NOMO-1 treated with DMSO at 0.1 percent for 48 hours (cell line): Measurements from ENCODE around the gene CTU1.
A peak's percentile ranks its signal among the peaks of the same experiment; 100 is the strongest.
"Not testable (repeated sequence)": the region's sequence is repeated elsewhere in the genome, so short reads cannot be mapped to it uniquely, and the experiment has no call there.

Experiments used
- DNase-seq: peaks from one replicate; lab custom pipeline; 2025; ENCODE audit not compliant: unreplicated experiment; lab: John Stamatoyannopoulos, UW

The CTU1 gene

DNA sequence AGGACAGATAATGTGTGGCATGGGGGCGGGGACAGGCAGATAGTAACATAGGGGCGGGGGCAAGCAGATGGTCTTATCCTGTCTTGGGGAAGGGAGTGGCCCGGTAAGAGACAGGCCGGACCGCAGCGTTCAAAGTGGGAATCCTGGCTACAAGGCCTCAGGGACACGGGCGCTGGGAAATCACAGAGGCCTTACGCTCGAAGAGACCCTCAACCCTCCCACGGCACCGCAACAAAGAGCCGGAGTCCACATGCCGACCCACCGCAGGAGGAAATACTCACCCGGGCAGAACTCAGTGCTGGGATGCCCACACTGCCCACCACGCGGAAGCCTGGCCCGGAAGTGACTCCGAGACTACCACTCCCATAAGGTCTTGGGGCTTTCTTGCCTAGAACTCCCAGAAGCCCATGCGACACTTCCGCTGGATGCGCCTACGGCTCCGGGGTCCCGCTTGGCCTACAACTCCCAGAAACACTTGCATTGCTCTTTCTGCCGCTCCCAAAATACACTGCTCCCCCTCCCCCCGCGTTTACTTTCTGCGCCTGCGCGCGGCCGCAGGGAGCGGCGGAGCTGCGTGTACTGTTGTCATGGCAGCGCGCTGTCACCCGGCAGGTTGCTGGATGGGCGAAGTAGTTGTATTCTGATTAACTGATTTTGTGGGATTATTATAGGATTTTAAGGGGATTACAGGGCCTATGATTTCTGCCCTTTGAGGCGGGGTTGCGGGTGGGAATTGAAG, at the start of gene CTU1:
TSS of gene CTU1 (minus strand) at position 344 of the 739 bp plus-strand sequence. CDS start 3,840 bp downstream, outside the sequence.
- DNase-seq: peak; percentile 99

DNA sequence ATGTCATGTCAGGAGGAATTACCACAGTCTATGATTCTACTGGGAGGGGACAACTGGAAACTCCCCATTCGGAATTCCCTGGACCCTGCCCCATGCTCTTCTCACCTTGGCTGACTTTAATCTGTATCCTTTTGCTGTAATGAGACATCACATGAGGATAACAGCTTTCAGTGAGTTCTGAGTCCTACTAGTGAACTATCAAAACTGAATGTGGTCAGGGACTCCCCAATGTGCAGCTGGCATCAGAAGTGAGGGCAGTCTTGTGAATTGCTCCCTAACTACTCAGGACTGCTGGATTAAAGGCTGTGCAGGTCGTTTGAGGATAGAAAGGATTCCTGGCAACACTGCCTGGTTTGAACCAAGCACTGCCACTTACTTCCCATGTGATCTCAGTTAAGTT, 49.1 kb upstream of the CTU1 start:
- no peak for DNase-seq

DNA sequence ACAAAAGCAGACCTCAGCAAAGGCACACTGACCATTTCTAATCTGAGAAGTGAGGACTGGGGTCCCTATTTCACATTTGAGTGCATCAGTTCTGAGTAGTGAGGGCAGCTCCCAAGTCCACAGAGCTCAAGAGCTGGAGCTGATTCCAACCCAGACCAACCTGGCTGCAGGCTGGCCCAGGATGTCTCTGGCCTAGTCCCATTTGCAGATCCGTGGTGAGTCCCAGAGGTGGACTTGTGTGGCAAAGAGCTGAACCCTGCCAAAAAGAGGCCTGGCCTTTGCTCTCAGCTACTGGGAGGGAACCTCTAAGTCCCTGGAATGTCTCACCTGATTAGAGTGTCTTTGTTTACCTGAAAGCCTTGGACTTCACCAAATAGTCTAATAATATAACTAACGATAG, 48.5 kb upstream of the CTU1 start:
- DNase-seq: no peak

DNA sequence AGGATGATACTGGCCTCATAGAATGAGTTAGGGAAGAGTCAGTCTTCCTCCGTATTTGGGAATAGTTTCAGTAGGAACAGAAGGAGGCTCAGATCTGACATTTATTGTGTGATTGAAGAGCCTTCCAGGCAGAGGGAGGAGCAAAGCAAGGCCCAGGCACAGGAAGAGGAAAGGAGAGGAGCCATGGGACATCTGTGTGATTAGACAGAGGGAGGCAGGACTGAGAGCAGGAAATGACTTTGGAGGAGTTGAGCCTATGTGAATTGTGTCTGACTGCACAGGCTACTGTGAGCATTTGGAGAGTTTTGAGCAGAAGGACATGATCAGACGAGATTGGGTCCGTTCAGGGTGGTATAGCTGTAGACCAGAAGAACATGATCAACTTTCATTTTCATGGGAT, 42.4 kb upstream of the CTU1 start:
- DNase-seq: no peak

DNA sequence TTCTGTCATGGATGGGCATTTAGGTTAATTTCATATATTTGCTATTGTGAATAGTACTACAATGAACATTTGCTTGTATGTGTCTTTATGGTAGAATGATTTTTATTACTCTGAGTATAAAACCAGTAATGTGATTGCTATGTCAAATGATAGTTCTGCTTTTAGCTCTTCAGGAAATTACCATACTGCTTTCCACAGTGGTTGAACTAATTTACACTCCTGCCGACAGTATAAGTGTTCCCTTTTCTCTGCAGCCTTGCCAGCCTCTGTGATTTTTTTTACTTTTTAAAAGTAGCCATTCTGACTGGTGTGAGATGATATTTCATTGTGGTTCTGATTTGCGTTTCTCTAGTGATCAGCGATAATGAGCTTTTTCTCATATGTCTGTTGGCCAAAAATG, 40.4 kb upstream of the CTU1 start:
- DNase-seq: peak; percentile 71

DNA sequence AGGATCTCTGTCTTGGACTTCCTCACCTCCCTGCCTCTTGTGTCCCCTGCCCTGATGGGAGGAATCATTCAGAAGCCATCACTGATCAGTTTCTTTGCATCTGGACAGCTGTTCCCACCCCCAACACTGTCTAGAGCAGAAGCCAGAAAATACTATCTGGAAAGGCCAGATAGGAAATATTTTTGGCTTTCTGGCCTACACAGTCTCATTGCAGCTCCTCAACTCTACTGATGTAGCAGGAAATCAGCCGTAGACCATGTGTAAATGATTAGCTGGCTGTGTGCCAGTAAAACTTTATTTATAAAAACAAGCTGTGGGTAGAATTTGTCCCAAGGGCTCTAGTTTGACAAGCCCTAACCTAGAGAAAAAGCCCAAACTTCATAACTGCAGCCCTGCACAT, 39.5 kb upstream of the CTU1 start:
- no peak for DNase-seq

DNA sequence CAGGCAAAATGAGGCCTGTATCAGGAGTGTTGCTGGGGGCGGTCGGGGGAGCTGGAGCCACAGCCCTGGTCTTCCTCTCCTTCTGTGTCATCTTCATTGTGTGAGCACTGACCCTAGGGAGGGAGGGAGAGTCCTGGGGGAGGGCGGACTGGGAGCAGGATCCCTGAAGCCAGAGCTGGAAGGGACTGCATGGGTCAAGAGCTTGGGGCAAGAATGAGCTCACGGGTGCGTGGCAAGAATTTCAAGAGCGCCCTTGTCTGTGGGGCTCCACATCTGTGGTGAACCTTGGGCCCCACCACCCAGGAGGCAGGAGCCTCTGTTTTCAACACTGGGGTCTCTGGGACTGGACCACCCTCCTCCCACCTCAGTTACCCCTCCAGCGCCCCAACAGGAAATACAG, 38.5 kb upstream of the CTU1 start:
- no peak for DNase-seq

DNA sequence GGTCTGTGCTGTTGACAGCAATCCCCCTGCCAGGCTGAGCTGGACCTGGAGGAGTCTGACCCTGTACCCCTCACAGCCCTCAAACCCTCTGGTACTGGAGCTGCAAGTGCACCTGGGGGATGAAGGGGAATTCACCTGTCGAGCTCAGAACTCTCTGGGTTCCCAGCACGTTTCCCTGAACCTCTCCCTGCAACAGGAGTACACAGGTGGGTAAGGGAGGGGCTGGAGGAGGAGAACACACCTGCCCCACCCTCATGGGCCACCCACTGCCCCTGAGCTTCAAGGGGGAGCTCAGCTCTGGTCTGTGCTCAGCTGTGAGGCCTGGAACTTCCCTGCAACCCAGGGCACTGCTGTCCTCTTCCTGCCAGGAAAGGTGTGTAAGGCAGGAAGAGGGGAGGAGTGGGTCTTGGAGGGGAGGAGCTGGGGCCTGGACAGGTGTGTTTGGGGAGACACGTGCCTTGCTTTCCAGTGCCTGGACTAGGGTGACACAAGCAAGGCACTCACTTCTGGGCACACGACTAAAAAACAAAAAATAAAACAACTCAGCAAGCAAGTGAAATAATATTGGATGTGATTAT, 37.8 kb upstream of the CTU1 start:
- DNase-seq: no peak

DNA sequence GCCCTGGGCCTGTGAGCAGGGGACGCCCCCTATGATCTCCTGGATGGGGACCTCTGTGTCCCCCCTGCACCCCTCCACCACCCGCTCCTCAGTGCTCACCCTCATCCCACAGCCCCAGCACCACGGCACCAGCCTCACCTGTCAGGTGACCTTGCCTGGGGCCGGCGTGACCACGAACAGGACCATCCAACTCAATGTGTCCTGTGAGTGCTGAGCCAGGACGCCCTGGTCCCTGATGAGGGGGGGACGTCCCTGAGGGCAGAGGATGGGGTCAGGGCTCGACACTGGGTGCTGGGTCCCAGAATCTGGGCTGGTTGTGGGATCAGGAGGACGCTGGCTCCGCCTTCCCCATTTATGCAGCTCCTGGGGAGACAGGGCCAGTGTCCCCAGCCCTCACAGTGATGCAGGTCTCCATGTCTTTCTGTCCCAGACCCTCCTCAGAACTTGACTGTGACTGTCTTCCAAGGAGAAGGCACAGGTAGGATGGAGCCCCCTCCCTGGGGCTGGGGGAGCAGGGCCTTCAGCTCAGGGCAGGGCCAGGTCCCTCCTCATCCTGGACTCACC, 36.4 kb upstream of the CTU1 start:
- DNase-seq: no peak

DNA sequence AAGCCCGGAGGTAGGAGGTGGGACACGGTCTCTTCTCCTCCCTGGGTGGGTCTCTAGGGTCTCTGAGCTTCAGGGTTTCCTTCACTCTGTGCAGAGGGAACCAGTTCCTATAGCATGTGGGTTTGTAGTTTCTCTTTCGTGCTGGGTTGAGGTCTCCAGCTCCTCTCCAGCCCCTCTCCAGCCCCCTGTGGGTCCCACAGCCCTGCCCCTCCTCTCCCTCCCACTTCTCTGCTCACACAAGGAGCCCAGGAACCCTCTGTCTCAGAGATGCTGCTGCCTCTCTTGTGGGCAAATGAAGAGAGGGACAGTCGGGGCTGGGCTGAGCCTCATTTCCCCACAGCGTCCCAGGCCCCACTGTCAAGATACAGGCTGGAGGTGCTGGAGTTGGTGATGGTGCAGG, 35.3 kb upstream of the CTU1 start:
- no peak for DNase-seq

DNA sequence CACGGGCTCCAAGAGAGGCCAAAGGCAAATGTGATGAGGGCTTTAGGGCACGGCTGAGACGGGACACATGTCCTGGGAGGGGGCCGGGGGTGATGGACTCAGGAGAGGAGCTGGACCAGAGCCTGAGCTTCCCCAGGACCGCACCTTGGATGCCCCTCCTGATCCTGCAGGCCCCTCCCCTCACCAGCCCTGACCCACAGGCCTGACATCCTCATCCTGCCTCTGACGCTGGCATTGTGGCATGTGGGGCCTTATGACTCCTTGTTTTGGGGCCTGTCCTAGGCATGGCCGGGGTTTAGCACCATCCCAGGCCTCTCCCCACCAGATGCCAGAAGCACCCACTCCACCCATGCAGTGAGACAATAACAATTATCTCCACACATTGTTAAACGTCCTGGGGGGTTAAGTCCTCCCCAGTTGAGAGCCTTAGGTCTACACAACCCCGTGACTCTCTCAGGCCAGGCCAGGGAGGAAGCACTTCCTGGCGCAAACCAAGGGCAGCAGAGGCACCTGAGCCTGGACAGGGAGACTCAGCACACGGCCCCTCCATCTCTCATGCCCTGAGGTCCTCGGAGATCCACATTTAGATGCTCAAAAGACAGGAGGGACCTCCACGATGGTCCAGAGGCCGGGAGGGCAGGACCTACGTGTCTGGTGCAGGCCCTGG, 34.7 kb upstream of the CTU1 start:
- DNase-seq: not testable (repeated sequence)

DNA sequence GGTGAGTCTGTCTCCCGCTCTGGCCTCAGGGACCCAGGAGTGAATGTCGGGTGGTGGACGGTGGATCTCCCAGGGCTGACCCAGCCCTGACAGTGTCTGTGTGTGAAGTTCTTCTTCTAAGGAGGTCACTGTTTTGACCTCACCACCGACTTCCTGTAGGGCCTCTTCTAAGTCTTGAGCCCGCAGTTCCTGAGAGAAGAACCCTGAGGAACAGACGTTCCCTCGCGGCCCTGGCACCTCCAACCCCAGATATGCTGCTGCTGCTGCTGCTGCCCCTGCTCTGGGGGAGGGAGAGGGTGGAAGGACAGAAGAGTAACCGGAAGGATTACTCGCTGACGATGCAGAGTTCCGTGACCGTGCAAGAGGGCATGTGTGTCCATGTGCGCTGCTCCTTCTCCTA, 33.9 kb upstream of the CTU1 start, which contains the start of gene SIGLEC7:
TSS of gene SIGLEC7 (plus strand) at position 183 of the 400 bp plus-strand sequence. CDS start at position 252, 69 bp downstream.
- peak; percentile 29 for DNase-seq

DNA sequence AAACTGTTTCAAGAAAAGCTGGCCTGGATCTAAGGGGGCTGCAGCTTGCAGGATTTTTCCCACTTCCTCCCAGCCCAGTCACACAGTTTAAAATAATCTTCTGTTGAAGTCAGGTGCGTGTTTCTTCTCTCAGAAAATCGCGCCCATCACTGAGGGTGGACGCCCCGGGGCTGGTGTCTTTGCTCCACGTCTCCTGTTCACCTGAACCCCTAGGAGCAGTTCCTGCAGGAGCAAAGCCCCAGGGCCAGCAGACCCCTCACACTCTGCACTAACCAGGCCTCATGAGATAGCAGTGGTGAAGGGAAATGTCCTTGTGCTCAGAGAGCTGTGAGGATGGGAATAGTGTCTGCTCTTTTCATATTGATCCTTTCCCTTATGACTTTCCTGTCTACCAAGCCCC, 33.0 kb upstream of the CTU1 start:
- no peak for DNase-seq

DNA sequence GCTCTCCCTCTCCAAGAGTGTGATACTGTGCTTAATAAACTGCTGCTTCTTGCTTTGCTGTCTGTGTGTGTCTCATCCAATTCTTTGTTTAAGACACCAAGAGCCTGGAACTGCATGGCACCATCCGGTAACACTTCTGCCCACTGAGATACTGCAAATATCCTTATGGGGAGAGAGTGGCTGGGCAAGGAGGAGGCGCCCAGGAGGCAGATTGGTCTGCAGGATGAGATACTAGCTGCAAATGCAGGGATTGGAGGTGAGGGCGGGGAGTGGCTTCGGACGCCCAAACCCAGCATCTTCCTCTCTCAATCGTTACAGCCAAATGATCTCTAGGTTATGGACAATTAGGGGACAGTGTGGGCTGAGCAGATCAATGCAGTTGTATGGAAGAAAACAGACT, 32.2 kb upstream of the CTU1 start:
- no peak for DNase-seq

DNA sequence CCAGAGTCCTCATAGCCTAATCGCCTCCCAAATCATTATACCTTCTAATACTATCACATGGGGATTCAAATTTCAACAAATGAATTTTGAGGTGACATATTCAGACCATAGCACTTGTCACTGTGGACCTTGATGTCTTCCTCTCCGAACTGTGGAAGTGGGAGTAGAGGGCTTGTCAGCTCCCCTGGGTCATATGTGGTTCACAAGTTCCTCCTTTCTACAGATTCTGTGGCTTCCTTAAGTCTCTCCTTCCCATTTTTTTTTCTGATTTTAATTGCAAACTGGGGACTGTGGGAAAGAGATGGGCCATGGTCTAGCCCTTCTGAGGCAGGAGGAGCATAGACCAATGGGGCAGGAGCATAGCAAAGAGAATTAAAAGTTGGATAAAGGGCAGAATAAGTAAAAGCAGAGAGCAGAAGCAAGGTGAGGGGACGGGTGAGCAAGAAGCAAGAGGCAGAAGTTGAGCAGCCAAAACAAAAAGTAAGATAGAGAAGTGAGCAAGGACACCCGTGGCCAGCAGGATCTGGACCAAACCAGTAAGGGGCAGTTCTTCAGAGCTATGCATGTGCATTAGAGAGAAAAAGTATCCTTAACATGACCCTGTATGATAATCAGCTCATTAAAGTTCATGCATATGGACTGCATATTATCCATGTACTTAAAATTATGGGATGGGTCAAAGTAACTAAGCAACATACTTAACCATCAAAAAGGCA, 31.2 kb upstream of the CTU1 start:
- DNase-seq: peak; percentile 82

DNA sequence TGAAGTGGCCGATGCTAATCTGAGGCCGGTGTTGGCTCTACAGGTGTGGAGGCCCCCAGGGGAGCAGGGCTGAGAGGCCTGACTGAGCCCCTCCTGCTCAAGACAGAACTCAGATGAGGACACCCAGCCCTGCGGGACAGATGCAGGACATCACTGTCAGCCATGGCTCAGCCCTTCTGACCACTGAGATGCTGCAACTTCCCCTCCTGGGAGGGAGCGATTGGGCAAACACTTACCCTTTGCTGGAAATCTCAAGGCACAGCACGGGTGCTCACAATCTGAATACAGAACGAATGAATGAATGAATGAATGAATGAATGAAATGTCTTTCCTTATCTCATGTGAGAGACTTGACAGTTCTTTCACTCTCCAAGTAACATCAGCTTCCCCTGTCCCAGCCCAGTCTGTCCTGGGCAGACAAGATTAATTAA, 30.4 kb upstream of the CTU1 start:
- peak; percentile 86 for DNase-seq

DNA sequence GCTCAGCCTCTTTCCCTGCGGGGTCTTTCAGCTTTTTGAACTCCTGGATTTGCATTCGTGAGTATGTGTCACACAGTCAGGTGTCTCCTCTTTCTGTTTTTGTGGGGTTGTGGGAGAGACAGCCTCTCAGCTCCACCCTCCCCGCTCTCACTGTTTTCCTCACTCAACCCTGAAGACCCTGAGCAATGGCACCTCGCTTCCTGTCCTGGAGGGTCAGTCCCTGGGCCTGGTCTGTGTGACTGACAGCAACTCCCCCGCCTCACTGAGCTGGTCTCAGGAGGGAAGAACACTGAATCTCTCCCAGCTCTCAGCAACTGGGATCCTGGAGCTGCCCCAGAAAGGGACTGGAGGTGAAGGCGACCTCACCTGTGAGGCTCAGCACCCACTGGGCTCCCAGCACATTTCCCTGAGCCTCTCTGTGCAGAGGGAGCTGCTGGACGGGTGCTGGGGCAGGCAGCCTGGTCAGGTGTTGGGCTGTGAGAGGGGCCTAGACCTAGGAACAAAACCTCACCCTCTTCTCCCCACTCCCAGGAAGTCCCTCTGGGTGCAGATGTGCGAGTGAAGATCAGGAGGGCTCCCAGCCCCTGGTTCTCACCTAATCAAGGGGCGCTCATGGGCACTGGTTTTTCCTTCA, 29.7 kb upstream of the CTU1 start:
- no peak for DNase-seq

DNA sequence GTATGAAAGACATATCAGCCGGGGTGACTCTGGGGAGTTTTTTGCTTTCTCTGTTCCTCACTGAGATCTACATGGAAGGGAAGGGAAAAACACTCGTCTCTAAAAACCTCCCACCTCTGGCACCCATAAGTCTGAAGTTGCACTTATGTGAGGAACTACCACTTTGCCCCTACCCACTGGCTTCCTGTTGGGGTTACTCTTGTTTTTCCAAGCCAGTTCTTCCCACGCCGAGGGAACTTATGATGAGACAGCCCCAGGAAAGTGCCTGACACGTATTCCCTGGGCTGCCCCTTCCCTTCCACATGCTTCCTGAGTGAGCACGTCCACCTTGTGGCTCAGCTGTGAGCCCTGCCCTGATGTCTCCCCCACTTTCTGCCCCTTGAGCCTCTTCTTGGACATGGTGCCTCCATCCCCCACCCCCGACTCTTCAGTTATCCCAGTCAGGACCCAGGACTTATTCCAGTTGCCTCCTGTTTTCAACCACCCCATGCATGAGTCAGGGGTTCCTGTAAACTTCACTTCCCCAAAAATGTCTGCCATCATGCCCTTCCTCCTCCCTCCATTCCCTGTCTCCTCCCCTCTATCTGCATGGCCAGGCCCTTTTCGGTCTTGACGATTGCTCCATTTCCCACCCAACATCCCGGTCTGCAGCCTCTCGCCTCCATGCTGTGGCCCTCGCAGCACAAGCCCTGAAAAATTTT, 28.8 kb upstream of the CTU1 start:
- peak; percentile 83 for DNase-seq

DNA sequence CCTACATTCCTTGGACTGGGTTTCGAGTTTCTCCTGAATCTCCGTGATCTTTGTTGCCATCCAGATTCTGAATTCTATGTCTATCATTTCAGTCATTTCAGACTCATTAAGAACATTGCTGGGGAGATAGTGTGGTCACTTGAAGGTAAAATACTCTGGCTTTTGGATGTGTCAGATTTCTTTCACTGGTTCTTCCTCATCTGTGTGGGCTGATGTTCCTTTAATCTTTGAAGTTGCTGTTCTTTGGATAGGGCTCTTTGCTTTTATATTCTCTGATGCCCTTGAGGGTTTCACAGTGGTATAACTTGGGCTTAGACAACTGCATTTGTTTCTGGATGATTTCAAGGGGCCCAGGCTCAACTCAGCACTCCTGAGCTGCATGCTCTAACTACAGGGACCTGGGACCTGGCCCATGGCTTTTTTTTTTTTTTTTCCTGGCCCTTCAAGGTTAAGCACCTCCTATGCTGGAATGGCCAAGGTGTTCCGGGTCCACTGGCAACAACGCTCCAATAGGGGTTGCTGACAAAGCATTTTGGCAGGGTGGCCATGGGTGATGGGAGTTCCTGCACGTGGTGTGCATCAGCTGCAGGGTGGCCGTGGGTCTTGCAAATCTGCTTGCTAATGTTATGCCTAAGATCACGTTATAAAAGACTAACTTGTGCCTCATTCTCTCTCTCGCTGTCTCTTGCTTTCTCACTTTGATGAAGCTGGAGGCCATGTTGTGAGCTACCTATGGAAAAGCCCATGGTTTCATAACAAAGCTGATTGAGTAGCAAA, 28.0 kb upstream of the CTU1 start:
- no peak for DNase-seq
